ENCODE measurements around the gene RAPH1.
"Not testable (repeated sequence)": the region's sequence is repeated elsewhere in the genome, so short reads cannot be mapped to it uniquely, and the experiment has no call there.

Gene RAPH1

DNA sequence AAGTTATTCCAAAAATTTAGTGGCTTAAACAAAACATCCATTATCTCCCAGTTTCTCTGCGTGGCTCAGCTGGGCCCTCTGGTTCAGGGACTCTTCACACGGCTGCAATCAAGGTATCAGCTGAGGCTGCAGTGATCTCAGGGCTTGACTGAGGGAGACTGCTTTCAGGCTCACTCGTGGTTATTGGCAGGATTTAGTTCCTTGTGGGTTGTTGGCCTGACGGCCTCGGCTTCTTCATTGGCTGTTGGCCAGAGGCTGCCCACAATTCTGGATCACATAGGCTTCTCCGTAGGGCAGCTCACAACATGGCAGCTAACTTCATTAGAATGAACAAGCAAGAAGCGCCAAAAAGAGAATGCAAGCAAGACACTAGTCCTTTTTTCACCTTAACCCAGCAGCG, 116.8 kb downstream of the RAPH1 start:
- no peak for DNase-seq

DNA sequence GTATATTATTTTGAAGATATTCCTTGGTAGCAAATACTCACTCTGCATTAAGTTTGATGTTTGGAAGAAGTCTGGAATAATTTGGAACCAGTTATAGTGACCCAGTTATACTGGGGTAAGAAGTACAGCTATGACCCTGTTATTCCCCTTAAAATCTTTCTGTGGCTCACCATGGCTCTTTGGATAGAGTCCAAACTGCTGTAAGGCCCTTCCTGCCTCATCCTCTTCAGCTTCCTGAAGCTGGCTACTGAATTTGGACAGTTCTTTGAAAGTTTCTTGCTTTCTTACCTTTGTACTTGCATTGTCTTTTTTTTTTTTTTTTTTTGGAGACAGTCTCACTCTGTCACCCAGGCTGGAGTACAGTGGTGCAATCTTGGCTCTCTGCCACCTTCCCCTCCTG, 121.3 kb downstream of the RAPH1 start:
- no peak for DNase-seq

GRCh38 chr2:203412546-203413331, 122.4 kb downstream of the RAPH1 start:
- no peak for DNase-seq

GRCh38 chr2:203407496-203407895, 127.6 kb downstream of the RAPH1 start:
- no peak for DNase-seq

DNA sequence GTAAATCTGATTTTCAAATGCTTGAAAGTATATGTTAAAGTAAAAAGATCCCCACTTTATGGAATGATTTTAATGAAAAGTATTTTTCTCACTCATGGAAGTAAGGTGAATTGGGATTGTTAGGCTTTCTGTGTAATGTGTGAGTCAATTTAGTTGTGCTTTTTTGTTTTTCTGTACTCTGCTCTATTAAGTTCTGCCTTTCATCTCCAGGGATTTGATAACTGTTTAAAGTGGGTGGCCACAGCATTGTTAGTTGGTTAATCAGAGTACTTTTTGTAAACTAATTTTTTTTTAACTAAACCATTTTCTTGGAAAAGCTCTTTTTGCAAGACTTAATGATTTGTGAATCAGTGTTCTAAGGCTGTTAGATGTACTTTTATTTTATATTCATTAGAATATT, 130.1 kb downstream of the RAPH1 start:
- DNase-seq, result no peak

- DNase-seq, result no peak
These were observed 134.1 kb downstream of the RAPH1 start for GRCh38 chr2:203400805-203401585.

DNA sequence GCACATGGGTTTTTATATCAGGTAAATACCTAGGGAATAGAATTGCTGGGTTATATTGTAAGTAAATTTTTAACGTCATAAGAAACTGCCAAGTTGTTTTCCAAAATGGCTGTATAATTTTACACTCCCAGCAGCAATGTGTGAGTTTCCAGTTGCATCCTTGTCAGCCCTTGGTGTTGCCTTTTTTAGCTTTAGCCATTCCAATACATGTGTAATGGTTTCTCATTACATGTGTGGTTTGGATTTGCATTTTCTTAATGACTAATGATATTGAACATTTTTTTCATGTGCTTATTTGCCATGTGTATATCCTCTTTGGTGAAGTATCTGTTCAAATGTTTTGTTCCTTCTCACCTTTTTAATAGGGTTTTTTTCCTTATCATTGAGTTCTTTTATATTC, 136.1 kb downstream of the RAPH1 start:
- DNase-seq, result no peak

DNA sequence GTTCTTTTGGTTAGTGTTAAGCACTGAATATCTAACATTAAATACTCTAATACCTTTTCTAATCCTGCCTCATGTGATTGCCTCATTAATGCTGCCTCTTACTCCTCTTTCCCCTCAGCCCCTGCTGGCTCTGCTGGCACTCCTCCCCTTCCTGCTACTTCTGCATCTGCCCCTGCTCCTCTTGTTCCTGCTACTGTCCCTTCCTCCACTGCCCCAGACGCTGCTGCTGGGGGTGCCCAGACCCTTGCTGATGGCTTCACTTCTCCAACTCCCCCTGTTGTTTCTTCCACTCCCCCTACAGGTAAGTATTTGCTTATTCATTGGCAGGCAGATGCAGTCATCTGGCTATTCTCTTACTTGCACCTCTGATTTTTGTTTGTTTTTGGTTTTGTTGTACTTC, 138.4 kb downstream of the RAPH1 start:
- no peak for DNase-seq

GRCh38 chr2:203395858-203396257, 139.2 kb downstream of the RAPH1 start:
- DNase-seq, result no peak

DNA sequence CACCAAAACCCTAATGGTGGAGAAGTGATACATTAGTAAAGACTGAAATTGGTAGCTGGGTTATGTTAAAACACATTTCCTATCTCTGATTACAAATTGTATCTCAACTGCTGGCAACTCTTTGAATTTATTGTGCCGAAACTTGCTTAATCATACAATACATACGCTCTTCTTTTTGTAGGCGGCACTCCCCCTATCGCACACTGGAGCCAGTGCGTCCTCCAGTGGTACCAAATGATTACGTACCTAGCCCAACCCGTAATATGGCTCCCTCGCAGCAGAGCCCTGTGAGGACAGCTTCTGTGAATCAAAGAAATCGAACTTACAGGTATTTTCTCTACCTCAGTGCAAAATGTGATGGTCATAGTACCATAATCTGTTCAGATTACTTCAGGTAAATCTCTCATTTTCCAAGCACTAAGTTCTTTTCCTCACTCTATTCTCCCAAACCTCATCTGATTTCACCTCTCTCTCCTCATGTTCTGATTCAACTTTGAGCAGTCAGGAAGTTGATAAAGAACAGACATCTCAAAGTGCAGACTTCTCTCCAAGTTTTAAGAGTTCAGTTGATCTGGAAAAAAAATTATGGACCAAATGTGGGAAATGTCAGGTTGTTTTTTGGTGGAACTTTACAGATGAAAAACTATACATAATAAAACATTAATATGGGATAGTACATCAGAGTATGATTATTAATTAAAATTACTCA, 140.4 kb downstream of the RAPH1 start:
- no peak for DNase-seq

- DNase-seq, result not testable (repeated sequence)
These were observed 146.9 kb downstream of the RAPH1 start for GRCh38 chr2:203388153-203388552.

DNA sequence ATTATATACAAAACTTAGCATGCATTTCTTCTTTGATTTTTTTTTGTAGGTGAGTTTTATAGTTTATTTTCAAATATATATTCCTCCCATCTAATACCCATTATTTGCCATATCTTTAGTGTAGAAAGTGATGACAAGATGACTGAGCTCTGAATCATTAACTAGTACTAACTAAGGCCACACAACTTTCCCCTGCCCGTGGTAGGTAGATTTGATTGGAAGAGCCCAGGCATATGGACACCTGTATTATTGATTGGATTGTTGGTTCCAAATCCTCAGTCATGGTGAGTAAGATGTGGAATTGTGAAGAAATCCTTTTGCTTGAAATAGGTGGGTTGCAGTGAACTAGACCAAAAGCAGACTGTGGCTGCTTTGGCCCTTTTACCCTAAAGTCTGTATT, 152.1 kb downstream of the RAPH1 start:
- DNase-seq, result no peak

GRCh38 chr2:203379156-203379555, 155.9 kb downstream of the RAPH1 start:
- no peak for DNase-seq

GRCh38 chr2:203376173-203376572, 158.9 kb downstream of the RAPH1 start:
- no peak for DNase-seq

DNA sequence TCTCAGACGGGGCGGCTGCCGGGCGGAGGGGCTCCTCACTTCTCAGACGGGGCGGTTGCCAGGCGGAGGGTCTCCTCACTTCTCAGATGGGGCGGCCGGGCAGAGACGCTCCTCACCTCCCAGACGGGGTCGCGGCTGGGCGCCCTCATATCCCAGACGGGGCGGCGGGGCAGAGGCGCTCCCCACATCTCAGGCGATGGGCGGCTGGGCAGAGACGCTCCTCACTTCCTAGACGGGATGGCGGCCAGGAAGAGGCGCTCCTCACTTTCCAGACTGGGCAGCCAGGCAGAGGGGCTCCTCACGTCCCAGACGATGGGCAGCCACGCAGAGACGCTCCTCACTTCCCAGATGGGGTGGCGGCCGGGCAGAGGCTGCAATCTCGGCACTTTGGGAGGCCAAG, 162.4 kb downstream of the RAPH1 start:
- DNase-seq, result not testable (repeated sequence)

- no peak for DNase-seq
These were observed 168.2 kb downstream of the RAPH1 start for GRCh38 chr2:203366639-203367466.

GRCh38 chr2:203361922-203362321, 173.2 kb downstream of the RAPH1 start:
- DNase-seq, result no peak

GRCh38 chr2:203361495-203361894, 173.6 kb downstream of the RAPH1 start:
- DNase-seq, result no peak

- DNase-seq, result no peak
These were observed 174.2 kb downstream of the RAPH1 start for GRCh38 chr2:203360833-203361430.

DNA sequence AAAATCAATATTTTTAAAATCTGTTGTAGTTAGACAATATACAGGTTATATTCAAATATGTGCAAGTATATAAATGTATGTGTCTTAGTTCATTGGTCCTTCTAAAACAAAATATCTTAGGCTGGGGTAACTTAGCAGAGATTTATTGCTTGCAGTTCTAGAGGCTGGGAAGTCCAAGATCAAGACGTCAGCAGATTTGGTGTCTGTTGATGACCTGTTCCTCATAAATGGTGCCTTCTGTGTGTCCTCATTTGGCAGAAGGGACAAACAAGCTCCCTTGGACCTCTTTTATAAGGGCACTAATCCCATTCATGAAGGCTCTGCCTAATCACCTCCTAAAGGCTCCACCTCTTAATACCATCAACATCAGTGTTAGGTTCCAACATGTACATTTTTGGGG, 175.7 kb downstream of the RAPH1 start:
- no peak for DNase-seq

GRCh38 chr2:203354966-203355365, 180.1 kb downstream of the RAPH1 start:
- no peak for DNase-seq

GRCh38 chr2:203352604-203353255, 182.4 kb downstream of the RAPH1 start:
- no peak for DNase-seq

Measured in stimulated activated CD4-positive, alpha-beta T cell treated with anti-CD3 and anti-CD28 coated beads, Interleukin-1b, Interleukin-23, amount 100 ng/mL, for 48 hours (primary cell).